ENCODE data around the gene MYB. TPM values are rescaled to one million over a fixed set of nuclear protein-coding genes. Genes with fewer than 3 reads are reported as not detected.

The MYB gene
- total RNA-seq, 2 donors from 2014 or later: 5.3 to 5.4 TPM

DNA sequence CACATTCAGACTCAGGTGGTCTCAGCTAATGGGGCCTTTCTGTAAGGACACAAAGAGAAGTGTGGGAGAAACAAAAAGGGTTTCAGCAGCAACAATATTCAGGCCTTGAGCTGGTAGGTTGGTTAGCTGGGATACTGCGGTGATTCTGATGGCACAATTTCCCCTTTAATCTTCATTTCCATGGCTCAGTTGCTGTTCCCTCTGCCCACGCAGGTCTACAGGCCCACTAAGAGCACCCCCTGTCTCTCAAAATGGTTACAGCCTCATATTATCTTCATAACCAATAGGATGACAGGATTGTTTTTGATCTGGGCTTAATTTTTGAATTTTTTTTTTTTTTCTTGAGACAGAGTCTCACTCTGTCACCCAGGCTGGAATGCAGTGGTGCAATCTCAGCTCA lies 48.9 kb downstream of the MYB start:
- H3K27ac Mint-ChIP-seq: peak overlapping the region; percentile 20

DNA sequence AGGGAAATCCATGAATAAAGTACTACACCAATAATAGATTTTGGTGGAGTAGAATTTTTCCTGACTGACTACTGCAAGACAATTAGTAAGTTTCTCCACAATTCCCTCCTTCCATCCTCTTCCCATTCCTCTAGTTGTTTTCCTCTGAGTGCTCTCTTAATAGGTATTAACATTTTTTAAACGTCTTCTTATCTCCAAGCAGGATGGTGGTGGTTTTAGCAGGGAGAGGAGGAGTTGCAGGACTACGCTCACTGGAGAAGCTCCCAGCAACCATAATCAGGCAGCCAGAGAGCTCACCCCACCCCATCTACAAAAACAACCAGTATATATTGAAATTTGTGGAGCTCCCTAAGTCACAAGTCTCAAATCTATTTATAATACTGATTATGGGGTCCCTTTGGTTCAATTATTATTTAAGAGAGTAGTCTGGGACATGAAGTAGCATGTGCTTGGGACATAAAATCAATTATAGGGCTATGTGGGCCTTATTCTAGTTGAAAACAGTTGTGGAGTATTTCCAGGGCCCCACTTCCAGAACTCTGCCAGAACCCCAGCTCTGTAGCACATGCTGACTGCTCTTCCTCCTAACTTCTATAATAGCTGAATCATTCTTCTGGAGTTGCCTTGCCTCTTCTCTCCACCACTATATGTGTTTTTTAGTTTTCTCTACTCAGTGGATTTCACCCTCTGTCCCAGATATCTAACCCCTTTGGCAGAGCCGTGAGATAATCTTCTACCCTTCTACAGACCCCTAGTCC lies 49.8 kb downstream of the MYB start:
- Histone ChIP-seq H3K36me3 (ENCODE audit: control insufficient read depth, insufficient read depth, low read length) (no peaks in the 10 kb centered on the region), H3K9me3 (ENCODE audit: control insufficient read depth, low read length) (no peaks in the 10 kb centered on the region), H3K27ac (ENCODE audit: low read depth, low read length) (no peak overlapping the region), H3K4me1 (ENCODE audit: control insufficient read depth, insufficient read depth, low read length) (peaks cover 9% of the 10 kb centered on the region), H3K9ac (ENCODE audit: extremely low read depth, low read length, poor library complexity, severe bottlenecking) (no peak overlapping the region), H3K4me3 (ENCODE audit: low read length) (no peak overlapping the region), H3K27me3 (ENCODE audit: control insufficient read depth, insufficient read depth, low read length, poor library complexity, severe bottlenecking) (no peaks in the 10 kb centered on the region)
- DNase-seq: no peak
- Mint-ChIP-seq H3K4me1 (peaks cover 9% of the 10 kb centered on the region), H3K9me3 (no peaks in the 10 kb centered on the region), H3K27me3 (ENCODE audit: insufficient read depth) (no peaks in the 10 kb centered on the region), H3K4me3 (no peak overlapping the region), H3K27ac (peak overlapping the region; percentile 44), H3K36me3 (ENCODE audit: low read depth) (no peaks in the 10 kb centered on the region)
- WGBS, 2 experiments (ENCODE audit: insufficient coverage in 1 of 2, insufficient read length in 1 of 2): 56% methylated on average over 1 of the region's 3 CpGs; no CpG with 5 or more reads in 1 of the 2 experiments
- no peak for TF ChIP-seq CTCF (conservative IDR thresholded peaks at IDR 0.05)

More for the DNA sequence above, 48.9 kb downstream of the MYB start:
- 88 to 91% methylated on average over 1 to 2 of the region's 2 CpGs for WGBS, 2 experiments (ENCODE audit: insufficient coverage in 1 of 2, insufficient read length in 1 of 2)
- H3K4me3 Mint-ChIP-seq: no peak overlapping the region
- Histone ChIP-seq H3K4me1 (ENCODE audit: control insufficient read depth, insufficient read depth, low read length) (peaks cover 9% of the 10 kb centered on the region), H3K27me3 (ENCODE audit: control insufficient read depth, insufficient read depth, low read length, poor library complexity, severe bottlenecking) (no peaks in the 10 kb centered on the region), H3K4me3 (ENCODE audit: low read length) (no peak overlapping the region), H3K27ac (ENCODE audit: low read depth, low read length) (no peak overlapping the region), H3K9me3 (ENCODE audit: control insufficient read depth, low read length) (no peaks in the 10 kb centered on the region), H3K36me3 (ENCODE audit: control insufficient read depth, insufficient read depth, low read length) (no peaks in the 10 kb centered on the region), H3K9ac (ENCODE audit: extremely low read depth, low read length, poor library complexity, severe bottlenecking) (no peak overlapping the region)
- H3K27me3 Mint-ChIP-seq (ENCODE audit: insufficient read depth): no peaks in the 10 kb centered on the region
- peaks cover 9% of the 10 kb centered on the region for H3K4me1 Mint-ChIP-seq
- H3K9me3 Mint-ChIP-seq: no peaks in the 10 kb centered on the region
- DNase-seq: no peak
- no peak for TF ChIP-seq CTCF (conservative IDR thresholded peaks at IDR 0.05)
- H3K36me3 Mint-ChIP-seq (ENCODE audit: low read depth): no peaks in the 10 kb centered on the region

DNA sequence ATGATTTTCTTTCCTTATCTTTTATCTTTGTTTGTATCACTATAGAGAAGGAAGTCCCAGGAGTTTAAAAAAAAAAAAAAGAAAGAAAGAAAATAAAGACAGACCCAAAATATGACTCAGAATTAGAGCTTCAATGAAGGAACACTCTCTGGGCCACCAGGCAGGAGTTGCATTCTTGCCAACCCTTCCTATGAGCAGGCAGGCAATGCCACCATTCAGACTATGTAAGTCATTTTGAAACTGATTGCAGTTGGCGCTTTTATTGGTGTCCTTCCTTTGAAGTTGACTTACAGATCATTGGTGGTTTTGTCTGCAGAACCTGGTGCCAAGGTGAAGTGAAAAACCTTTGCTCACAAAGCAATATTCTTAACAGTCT lies 50.3 kb downstream of the MYB start:
- no peak for TF ChIP-seq CTCF (conservative IDR thresholded peaks at IDR 0.05)
- DNase-seq: no peak
- peak overlapping the region; percentile 44 for H3K27ac Mint-ChIP-seq
- peaks cover 9% of the 10 kb centered on the region for H3K4me1 ChIP-seq (ENCODE audit: control insufficient read depth, insufficient read depth, low read length)
- 97 to 100% methylated on average over 1 of the region's 1 CpG for WGBS, 2 experiments (ENCODE audit: insufficient coverage in 1 of 2, insufficient read length in 1 of 2)
- no peak overlapping the region for H3K4me3 Mint-ChIP-seq
- H3K36me3 Mint-ChIP-seq (ENCODE audit: low read depth): no peaks in the 10 kb centered on the region
- no peaks in the 10 kb centered on the region for H3K9me3 ChIP-seq (ENCODE audit: control insufficient read depth, low read length)
- H3K27ac ChIP-seq (ENCODE audit: low read depth, low read length): no peak overlapping the region
- H3K9ac ChIP-seq (ENCODE audit: extremely low read depth, low read length, poor library complexity, severe bottlenecking): no peak overlapping the region
- H3K4me1 Mint-ChIP-seq: peaks cover 10% of the 10 kb centered on the region
- H3K36me3 ChIP-seq (ENCODE audit: control insufficient read depth, insufficient read depth, low read length): no peaks in the 10 kb centered on the region
- H3K4me3 ChIP-seq (ENCODE audit: low read length): no peak overlapping the region
- H3K9me3 Mint-ChIP-seq: no peaks in the 10 kb centered on the region
- H3K27me3 Mint-ChIP-seq (ENCODE audit: insufficient read depth): no peaks in the 10 kb centered on the region
- no peaks in the 10 kb centered on the region for H3K27me3 ChIP-seq (ENCODE audit: control insufficient read depth, insufficient read depth, low read length, poor library complexity, severe bottlenecking)

Measured in endodermal cell (in vitro differentiated cells).